ENCODE data around the gene GALNT2. TPM values are rescaled to one million over a fixed set of nuclear protein-coding genes. Genes with fewer than 3 reads are reported as not detected.

Gene GALNT2
- total RNA-seq, 2 donors from 2014 or later, result 56.8 to 63.2 TPM

DNA sequence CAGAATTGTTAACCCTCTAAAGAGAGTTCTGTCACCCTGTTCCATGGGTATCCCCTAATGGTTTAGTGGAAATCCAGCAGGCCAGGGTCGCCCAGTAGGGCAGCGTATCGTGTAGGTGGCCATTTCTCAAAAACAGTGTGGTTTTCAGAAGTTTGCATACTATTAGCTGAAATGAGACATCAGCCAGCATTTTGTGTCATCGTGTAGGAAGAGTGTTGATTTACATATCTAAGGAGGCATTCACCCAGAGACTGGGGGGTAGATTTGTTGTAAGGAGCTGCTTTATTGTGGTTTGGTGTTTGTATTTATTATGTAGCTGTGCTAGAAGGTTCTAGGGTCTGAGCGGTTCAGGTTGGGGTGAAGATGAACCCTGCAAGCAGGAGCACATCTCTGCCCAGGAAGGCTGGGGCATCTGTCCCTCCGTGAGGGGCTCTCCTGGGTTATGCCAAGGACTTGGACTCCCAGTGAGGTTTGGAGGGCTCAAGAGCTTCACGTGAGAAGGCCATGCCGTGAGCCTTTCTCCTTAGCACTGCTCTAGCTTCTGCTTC, 184.7 kb downstream of the GALNT2 start:
- DNase-seq (no peak), ATAC-seq (no peak)
- intact Hi-C loops (cut with DNase I, micrococcal nuclease), result no loop called here

DNA sequence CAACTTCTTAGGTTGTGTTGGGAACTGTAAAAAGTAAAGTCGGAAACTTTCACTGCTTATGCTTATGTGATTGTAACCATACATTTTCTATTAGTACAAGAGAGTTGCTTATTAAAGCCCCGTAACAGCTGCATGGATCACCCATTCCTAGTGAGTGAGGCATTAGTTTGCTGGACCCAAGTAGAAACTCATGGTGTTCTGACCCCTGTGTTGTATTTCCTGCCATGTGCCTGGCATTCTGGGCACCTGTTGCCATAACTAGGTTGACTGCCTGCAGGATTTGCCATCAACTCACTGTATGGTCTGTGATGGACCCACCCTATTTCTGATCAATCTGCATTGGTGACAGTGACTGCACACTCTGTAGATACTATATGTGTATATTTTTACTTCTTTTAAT, 186.1 kb downstream of the GALNT2 start:
- intact Hi-C loops (cut with DNase I, micrococcal nuclease), result no loop called here
- ATAC-seq, result no peak
- no peak for DNase-seq

DNA sequence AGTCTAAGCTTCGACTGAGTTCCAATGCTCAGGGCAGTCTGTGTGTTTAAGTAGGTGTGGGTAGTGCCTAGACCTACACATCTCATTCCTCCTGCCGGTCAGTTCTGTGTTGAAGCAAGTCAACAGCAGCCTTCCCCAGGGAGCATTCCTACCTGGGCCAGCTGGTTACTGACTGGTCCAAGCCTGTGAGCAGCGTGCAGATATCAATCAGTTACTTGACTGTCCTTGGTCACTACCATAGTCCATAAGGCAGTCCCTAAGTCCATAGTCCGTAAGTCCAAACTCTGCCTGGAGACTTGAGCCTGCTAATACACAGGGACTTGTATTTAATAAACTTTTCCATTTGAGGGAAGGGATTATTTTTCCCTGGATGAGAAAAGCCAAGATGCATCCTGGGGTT, 187.2 kb downstream of the GALNT2 start:
- intact Hi-C loops (cut with DNase I, micrococcal nuclease), result no loop called here
- no peak for ATAC-seq
- no peak for DNase-seq

DNA sequence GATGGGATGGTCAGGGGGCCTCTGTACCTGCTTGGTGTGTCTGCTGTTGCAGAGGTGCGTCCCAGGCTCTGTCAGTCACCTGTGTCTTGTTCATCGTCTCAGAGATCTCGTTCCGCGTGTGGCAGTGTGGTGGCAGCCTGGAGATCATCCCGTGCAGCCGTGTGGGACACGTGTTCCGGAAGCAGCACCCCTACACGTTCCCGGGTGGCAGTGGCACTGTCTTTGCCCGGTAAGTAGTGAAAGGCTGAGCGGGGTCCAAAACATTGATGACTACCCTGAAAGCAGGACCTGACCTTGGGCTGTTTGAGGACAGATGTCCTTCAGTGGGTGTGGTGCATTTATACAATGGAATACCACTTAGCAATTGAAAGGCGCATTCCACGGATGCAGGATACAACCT, 188.1 kb downstream of the GALNT2 start:
- intact Hi-C loops (cut with DNase I, micrococcal nuclease), result no loop called here
- ATAC-seq (no peak), DNase-seq (no peak)

DNA sequence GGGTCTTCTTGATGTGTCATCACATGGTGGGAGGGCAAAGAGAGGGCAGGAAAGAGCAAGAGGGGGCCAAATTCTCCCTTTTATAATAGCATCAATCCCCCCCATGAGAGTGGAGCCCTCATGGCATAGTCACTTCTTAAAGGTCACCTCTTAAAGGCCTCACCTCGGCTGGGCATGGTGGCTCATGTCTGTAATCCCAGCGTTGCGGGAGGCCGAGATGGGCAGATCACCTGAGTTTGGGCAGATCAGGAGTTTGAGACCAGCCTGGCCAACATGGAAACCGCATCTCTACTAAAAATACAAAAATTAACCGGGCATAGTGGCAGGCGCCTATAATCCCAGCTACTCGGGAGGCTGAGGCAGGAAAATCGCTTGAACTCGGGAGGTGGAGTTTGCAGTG, 189.0 kb downstream of the GALNT2 start:
- DNase-seq (no peak), ATAC-seq (no peak)
- intact Hi-C loops (cut with DNase I, micrococcal nuclease), result no loop called here

DNA sequence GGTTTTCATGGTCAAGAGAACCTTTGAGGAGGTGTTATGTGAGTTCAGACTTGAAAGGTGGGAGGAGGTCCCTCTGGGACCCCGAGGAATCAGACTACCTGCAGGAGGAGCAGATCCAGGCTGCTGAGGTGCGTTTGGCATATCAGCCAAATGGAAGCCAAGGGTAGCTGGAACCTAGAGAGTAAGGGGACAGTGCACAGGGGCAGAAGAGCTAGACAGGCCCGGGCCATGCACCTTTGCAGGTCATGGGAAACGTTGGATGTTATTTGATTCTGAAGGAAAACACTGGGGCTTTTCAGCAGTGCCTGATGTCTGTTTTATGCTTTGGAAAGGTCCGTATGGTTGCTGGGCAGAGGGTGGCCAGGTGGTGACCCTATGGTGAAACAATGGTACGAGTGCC, 189.9 kb downstream of the GALNT2 start:
- no peak for ATAC-seq
- intact Hi-C loops (cut with DNase I, micrococcal nuclease), result no loop called here
- DNase-seq, result no peak

DNA sequence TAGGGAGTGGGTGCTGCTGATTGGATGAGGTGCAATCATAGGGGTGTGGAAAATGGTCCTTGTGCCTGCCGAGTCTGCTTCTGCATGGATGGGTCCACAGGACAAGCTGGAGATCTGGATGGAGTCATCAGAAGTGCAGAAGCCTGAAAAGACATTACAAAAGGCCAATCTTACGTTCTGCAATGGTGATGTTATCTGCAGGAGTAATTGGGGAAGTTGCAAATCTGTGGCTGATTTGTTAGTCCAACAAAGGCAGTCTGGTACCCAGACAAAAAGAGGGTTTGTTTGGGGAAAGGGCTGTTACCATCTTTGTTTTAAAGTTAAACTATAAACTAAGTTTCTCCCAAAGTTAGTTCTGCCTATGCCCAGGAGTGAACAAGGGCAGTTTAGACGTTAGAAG, 192.6 kb downstream of the GALNT2 start:
- DNase-seq, result no peak
- intact Hi-C loops (cut with DNase I, micrococcal nuclease), result no loop called here
- ATAC-seq, result no peak

DNA sequence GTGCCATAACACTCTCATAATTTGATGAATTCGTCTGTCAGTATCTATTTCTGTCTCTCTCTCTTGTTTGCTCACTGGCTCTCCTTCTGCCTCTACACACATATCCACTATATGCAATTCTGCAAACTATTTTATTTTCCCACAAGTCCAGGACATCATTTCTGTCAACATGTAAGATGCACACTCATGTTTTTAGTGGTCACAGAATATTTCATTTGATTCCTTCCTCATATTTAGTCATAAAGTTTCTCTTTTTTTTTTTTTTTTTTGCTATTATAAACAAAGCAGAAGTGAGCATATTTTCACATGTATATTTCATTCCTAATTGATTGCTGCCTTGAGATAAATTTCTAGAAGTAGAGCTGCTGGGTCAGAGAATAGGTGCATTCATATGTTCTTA, 193.8 kb downstream of the GALNT2 start:
- no peak for ATAC-seq
- DNase-seq, result no peak
- intact Hi-C loops (cut with DNase I, micrococcal nuclease), result no loop called here

DNA sequence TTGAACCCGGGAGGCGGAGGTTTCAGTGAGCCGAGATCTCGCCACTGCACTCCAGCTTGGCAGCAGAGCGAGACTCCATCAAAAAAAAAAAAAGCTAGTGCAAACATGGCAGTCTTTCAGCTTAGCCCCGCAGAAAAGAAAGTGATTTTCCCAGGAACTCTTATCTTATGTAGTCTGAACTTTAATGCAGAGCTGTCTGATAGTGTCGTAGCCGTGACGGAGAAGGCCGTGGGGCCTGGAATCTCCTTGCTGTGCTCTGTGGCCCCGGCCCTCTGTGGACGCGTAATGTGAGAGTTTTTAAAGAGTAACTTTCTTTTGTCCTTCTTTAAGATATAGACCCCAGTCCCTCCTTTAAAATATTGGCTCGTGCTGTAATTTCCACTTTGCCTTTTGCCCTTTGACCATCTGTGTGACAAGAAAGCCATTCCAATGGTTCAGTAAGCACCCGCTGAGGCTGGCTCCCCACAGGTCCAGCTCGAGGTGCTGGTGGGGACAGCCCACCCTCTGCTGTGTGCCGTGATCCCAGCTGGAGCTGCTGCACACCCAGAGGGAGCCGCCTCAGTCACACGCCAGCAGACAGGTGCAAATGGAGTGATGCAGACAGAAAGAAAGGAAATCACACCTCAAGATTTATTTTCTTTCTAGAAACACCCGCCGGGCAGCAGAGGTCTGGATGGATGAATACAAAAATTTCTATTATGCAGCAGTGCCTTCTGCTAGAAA, 195.1 kb downstream of the GALNT2 start:
- DNase-seq (no peak), ATAC-seq (no peak)
- intact Hi-C loops (cut with DNase I, micrococcal nuclease), result no loop called here

DNA sequence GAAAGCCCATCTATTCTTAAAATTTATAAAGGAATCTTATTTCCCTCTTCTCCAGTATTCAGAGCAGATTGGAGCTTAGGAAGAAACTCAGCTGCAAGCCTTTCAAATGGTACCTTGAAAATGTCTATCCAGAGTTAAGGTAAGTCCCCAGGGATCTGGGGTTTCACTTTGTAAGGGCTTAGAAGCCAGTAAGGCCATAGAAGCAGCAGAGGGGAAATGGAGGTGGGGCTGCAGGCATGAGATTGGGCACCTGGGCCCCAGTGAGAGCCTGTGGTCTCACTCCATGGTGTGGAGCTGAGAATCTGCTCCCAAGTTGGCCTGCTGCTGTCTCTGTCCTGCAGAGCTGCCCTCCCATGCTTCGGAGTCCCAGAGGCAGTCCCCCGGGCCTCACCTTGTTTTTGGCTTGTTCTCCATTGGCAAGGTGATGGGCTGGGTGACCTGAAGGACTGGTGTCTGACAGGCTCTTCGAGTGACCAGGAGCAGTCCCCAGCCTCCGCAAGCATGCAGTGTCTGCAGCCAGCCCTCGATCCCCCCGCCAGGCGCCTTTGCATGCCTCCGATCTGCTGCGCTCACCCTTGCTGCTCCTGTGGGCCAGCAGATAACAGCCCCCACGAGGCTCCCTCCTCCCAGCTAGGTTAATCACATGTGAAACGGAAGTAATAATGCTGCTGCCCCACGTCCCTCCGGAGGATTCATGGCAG, 196.0 kb downstream of the GALNT2 start:
- ATAC-seq (no peak), DNase-seq (no peak)
- intact Hi-C loops (cut with DNase I, micrococcal nuclease), result no loop called here

DNA sequence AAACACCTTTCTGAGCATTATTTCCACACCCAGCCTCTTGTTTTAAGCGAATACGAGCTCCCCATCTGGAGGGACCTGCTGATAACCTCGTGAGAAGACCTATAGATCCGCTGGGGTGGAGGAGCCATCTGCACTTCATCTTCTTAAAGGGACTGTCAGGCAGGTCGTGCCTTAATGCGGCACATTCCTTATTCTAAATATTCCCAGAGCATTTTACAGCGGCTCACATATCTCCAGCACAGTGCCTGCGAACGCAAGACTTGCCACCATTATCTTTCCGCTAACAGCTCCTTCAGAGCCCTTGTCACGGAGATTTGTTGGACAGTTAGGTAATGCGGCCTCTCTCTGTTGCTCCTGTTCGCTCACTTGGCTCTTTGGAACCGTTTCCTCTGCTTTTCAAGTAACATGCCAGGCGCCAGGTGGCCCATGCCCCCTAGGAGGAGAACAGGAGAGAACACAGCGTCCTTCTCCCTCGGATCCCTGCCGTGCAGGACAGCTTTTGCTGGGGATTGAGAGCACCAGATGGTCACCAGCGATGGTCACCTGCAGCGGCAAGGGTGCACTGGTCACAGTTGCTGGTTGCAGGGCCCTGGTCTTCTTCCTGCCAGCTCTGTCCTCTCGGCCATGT, 196.6 kb downstream of the GALNT2 start:
- ATAC-seq (no peak), DNase-seq (no peak)
- intact Hi-C loops (cut with DNase I, micrococcal nuclease), result no loop called here

DNA sequence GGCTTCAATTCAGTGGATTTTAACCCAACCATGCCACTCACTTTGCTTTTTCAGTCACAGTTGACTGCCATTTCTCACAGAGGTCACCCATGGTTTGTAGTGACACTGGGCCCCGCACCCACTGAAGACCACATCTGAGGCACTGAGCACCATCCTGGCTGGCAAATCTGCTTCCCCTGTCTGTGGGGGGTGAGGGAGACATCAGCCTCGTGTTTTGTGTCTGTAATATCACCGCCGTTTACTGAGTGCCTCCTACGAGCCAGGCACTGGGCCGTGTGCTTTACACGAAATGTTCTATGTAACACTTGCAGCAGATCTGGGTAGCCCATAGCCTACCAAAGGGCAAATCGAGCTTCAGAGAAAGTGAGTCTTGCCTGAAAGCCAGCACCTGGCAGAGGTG, 197.3 kb downstream of the GALNT2 start:
- DNase-seq (no peak), ATAC-seq (no peak)
- intact Hi-C loops (cut with DNase I, micrococcal nuclease), result no loop called here

DNA sequence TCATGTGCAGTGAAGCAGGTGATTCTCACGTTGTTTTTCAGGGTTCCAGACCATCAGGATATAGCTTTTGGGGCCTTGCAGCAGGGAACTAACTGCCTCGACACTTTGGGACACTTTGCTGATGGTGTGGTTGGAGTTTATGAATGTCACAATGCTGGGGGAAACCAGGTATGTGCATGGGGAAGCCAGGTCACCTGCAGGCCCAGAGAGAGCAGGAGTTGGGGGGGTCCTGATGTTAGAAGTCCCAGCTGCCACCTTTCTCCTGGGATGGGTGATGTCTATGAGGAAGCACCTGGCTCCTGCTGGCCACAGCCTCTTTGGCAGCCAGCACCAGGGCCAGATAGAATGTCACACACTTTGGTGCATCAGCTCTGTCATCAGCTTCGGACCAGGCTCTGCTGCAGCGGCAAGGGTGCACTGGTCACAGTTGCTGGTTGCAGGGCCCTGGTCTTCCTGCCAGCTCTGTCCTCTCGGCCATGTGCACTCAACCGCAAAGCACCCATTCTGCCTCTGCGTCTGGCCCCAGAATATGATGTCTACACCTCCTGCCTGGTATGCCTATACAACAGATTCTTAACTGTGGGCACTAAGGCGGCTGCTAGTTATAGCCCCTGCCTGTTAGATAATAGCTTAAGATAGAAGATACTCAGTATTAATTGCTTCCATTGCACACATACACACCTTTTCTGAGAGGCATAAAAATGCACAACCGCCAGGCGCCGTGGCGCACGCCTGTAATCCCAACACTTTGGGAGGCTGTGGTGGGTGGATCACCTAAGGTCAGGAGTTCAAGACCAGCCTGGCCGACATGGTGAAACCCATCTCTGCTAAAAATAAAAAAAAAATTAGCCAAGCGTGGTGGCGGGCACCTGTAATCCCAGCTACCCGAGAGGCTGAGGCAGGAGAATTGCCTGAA, 198.4 kb downstream of the GALNT2 start:
- intact Hi-C loops (cut with DNase I, micrococcal nuclease), result no loop called here
- ATAC-seq, result no peak
- DNase-seq, result no peak

DNA sequence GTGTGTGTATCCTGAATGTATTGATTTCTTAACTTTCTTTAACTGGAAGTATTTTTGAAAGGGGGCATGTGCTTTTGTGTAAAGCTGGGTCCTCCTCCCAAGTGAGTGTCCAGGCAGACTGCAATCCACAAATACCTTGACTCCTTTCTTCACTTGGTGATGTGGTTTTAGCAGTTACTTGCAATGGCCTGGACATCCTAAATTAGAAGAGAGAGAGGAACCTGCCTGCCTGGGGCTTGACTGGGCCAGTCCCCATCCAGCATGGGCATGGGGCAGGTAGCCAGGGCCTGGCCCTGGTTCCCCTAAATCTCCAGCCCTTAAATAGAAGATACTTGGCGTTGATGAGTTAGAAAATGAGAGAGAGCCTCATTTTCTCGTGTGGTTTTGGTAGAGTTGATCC, 199.4 kb downstream of the GALNT2 start:
- intact Hi-C loops (cut with DNase I, micrococcal nuclease), result no loop called here
- no peak for ATAC-seq

DNA sequence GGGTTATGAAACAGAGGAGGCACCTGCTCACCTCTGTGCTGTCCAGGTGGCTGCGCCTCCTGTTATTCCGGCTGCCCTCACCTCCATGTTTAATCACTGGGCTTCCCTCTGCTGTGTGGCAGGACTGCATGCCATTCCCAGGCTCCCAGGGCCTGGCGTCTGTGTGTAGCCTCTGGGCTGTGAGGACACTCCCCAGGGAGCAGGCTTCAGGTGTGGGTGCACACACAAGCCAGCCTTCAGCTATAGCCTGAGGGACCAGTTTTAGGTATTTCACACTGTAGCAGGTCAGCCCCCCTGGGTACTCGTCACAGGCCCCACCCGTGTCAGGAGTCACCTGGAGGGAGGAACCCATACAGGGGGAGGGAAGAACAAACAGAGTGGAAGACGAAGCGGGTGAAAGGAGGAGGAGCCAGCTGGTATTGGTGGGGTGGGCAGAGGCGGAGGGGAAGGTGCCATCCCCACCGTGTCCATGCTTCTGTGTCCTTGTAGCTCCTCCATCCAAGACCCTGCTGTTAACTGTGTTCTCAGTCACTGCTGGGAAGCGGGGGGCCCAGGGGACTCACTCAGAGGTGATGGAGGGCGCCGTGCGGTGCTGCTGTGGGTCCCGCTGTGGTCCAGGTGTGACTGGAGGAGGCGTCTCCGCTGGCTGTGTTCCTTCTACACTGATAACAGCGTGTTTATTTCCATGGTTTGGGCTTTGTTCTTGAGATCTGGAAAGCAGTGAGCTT, 200.5 kb downstream of the GALNT2 start:
- ATAC-seq (peak; percentile 10), DNase-seq (no peak)
- intact Hi-C loops (cut with DNase I, micrococcal nuclease), result no loop called here

More for the DNA sequence above, 199.4 kb downstream of the GALNT2 start:
- DNase-seq, result no peak

DNA sequence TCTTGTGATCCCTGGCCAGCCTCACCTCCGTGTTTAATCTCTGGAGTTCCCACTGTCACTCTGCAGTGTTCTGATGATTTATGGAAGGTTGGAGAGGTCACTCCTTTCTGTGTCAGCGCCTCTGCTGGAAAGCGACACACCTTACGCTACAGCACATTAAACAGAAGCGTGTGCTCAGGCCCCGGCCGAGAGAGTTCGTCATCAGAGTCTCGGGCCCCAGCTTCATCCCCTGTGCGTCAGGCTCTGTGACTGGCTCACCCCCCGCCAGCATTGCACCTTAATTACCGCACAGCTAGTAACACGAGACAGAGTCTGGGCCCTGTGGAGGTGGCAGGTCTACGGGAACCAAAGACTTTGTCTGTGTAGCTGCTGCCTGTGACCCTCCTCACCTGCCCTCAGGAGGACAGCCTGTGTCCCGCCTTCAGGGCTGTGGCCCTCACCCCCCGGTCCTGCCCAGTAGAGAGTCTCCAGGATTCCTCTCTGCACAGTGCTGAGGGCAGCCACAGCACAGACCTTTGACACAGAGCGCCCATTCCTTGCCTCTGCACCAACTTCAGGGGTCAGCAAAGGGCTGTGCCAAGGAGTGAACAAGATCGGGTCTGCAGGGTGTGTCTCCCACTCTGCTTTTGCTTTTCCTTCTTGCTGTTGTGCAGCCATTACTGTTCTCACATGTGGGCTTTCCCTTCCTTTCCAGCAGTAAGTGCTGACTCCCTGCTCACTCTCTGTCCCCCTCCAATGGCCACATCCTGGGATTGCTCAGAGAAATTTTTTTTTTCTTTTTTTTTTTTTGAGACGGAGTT, 201.5 kb downstream of the GALNT2 start:
- DNase-seq (peak; percentile 69 to 78), ATAC-seq (peak; percentile 91)
- intact Hi-C loops (cut with DNase I, micrococcal nuclease), result no loop called here

DNA sequence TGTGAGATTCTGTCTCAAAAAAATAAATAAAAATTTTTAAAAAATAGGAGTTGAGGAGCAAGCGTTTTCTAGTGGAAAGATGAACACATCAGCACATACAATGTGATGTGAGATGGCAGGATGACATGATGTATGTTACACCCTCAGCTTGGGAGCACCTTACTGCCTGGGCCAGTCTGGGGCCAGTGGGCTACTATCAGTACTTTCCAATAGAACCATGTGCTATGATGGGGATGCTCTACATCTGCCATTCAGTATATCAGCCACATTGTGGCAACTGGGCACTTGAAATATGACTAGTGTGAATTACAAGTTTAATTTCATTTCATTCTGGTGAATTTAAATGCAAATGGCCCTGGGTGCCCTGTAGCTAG, 203.1 kb downstream of the GALNT2 start:
- no peak for DNase-seq
- intact Hi-C loops (cut with DNase I, micrococcal nuclease), result no loop called here

More for the DNA sequence above, 203.1 kb downstream of the GALNT2 start:
- no peak for ATAC-seq

All from left colon (tissue), 2 donors.